HEK293 (cell line): Measurements from ENCODE around the gene OR10H4.
"Not testable (repeated sequence)": the region's sequence is repeated elsewhere in the genome, so short reads cannot be mapped to it uniquely, and the experiment has no call there.

ENCODE experiments used
- CTCF ChIA-PET: fragments of 350-600 bp; formaldehyde crosslinking; extraction: SDS; loops from one replicate; lab custom pipeline; 2021; ENCODE audit warnings: antibody characterized with exemption; lab: Yijun Ruan, JAX
- POLR2A ChIA-PET: fragments of 300-600 bp; formaldehyde crosslinking; extraction: SDS; loops from one replicate; lab custom pipeline; 2020; ENCODE audit warnings: antibody characterized with exemption, inconsistent platforms; lab: Yijun Ruan, JAX
- H3K27ac ChIP-seq: fragments of 200-500 bp; sonication (Bioruptor generic); 2 replicates; pipeline ENCODE4 v1.5.1; 2014; ENCODE audit warnings: low read depth, low read length, control low read depth, inconsistent platforms; ENCODE audit errors: extremely low read depth
- H3K36me3 ChIP-seq, 2 experiments: fragments of 200-500 bp in 1 of 2; sonication (Bioruptor generic) in 1 of 2; 1 replicate in 1 of 2; 2 replicates in 1 of 2; pipeline ENCODE4 v1.5.1; 2014 to 2017; ENCODE audit warnings: inconsistent platforms in 2 of 2, low read length in 2 of 2; ENCODE audit not compliant: control insufficient read depth in 2 of 2, insufficient read depth in 1 of 2
- H3K4me1 ChIP-seq: fragments of 200-500 bp; sonication (Bioruptor generic); 2 replicates; pipeline ENCODE4 v1.5.1; 2014; ENCODE audit warnings: mild to moderate bottlenecking, low read length, inconsistent platforms; ENCODE audit not compliant: control insufficient read depth, insufficient read depth
- H3K4me3 ChIP-seq: 2 replicates; pipeline ENCODE4 v1.5.1; 2011; ENCODE audit warnings: low read depth, mild to moderate bottlenecking, control low read depth, low read length, moderate library complexity
- H3K9me3 ChIP-seq: fragments of 200-500 bp; sonication (Bioruptor generic); 2 replicates; pipeline ENCODE4 v1.5.1; 2014; ENCODE audit warnings: low read depth, low read length, inconsistent platforms; ENCODE audit not compliant: control insufficient read depth, insufficient read depth
- INSM2 ChIP-seq: fragments of 450-650 bp; formaldehyde crosslinking; IDR thresholded peaks from 2 replicates; pipeline ENCODE4 v1.5.1; 2016; ENCODE audit warnings: missing biosample characterization, missing genetic modification characterization
- KLF10 ChIP-seq: fragments of 450-650 bp; IDR thresholded peaks from 2 replicates; pipeline ENCODE4 v1.5.1; 2018; ENCODE audit warnings: missing biosample characterization, mild to moderate bottlenecking, missing genetic modification characterization
- KLF9 ChIP-seq: fragments of 450-650 bp; formaldehyde crosslinking; IDR thresholded peaks from 2 replicates; pipeline ENCODE4 v1.5.1; 2016; ENCODE audit warnings: missing biosample characterization, missing genetic modification characterization, low read depth
- PRDM1 ChIP-seq: fragments of 450-650 bp; formaldehyde crosslinking; IDR thresholded peaks from 2 replicates; pipeline ENCODE4; 2016; ENCODE audit warnings: missing biosample characterization, missing genetic modification characterization
- ZBTB1 ChIP-seq: fragments of 450-650 bp; formaldehyde crosslinking; IDR thresholded peaks from 2 replicates; pipeline ENCODE4 v1.5.1; 2016; ENCODE audit warnings: missing biosample characterization, missing genetic modification characterization
- ZFHX2 ChIP-seq: fragments of 450-650 bp; formaldehyde crosslinking; conservative IDR thresholded peaks from 2 replicates; pipeline ENCODE4 v1.5.1; 2016; ENCODE audit warnings: missing biosample characterization, missing genetic modification characterization
- ZNF132 ChIP-seq: fragments of 450-650 bp; formaldehyde crosslinking; IDR thresholded peaks from 2 replicates; pipeline ENCODE4 v1.5.1; 2017; ENCODE audit warnings: missing biosample characterization, missing genetic modification characterization, borderline replicate concordance
- ZNF169 ChIP-seq: fragments of 450-650 bp; formaldehyde crosslinking; IDR thresholded peaks from 2 replicates; pipeline ENCODE4 v1.5.1; 2016; ENCODE audit warnings: missing biosample characterization, missing genetic modification characterization
- ZNF174 ChIP-seq: fragments of 450-650 bp; formaldehyde crosslinking; IDR thresholded peaks from 2 replicates; pipeline ENCODE4 v1.5.0; 2017; ENCODE audit warnings: missing biosample characterization, mild to moderate bottlenecking, missing genetic modification characterization
- ZNF202 ChIP-seq: fragments of 450-650 bp; formaldehyde crosslinking; IDR thresholded peaks from 2 replicates; pipeline ENCODE4 v1.5.1; 2016; ENCODE audit warnings: missing biosample characterization, missing genetic modification characterization, borderline replicate concordance
- ZNF280C ChIP-seq: fragments of 450-650 bp; formaldehyde crosslinking; IDR thresholded peaks from 2 replicates; pipeline ENCODE4 v1.5.1; 2016; ENCODE audit warnings: missing biosample characterization, missing genetic modification characterization
- ZNF311 ChIP-seq: fragments of 450-650 bp; formaldehyde crosslinking; IDR thresholded peaks from 2 replicates; pipeline ENCODE4 v1.5.1; 2017; ENCODE audit warnings: missing biosample characterization, missing genetic modification characterization, borderline replicate concordance
- ZNF366 ChIP-seq: fragments of 450-650 bp; formaldehyde crosslinking; conservative IDR thresholded peaks from 2 replicates; pipeline ENCODE4 v1.5.1; 2016; ENCODE audit warnings: missing biosample characterization, missing genetic modification characterization
- ZNF391 ChIP-seq: fragments of 450-650 bp; formaldehyde crosslinking; IDR thresholded peaks from 2 replicates; pipeline ENCODE4 v1.5.1; 2016; ENCODE audit warnings: low read depth, missing biosample characterization, missing genetic modification characterization, borderline replicate concordance
- ZNF596 ChIP-seq: fragments of 450-650 bp; IDR thresholded peaks from 2 replicates; pipeline ENCODE4 v1.5.0; 2018; ENCODE audit warnings: missing biosample characterization, mild to moderate bottlenecking, missing genetic modification characterization, moderate library complexity
- ZNF677 ChIP-seq: fragments of 450-650 bp; IDR thresholded peaks from 2 replicates; pipeline ENCODE4 v1.5.0; 2018; ENCODE audit warnings: missing biosample characterization, mild to moderate bottlenecking, missing genetic modification characterization, moderate library complexity
- ZNF837 ChIP-seq: fragments of 450-650 bp; formaldehyde crosslinking; IDR thresholded peaks from 2 replicates; pipeline ENCODE4 v1.5.1; 2016; ENCODE audit warnings: missing biosample characterization, missing genetic modification characterization
- TF ChIP-seq, protein P1 (sequence below): fragments of 450-650 bp; formaldehyde crosslinking; IDR thresholded peaks from 2 replicates; pipeline ENCODE4 v1.5.1; 2016; ENCODE audit warnings: missing biosample characterization, missing genetic modification characterization
- TF ChIP-seq, protein P2 (sequence below): fragments of 450-650 bp; formaldehyde crosslinking; IDR thresholded peaks from 2 replicates; pipeline ENCODE4 v1.5.1; 2017; ENCODE audit warnings: missing biosample characterization, missing genetic modification characterization

OR10H4 gene

DNA sequence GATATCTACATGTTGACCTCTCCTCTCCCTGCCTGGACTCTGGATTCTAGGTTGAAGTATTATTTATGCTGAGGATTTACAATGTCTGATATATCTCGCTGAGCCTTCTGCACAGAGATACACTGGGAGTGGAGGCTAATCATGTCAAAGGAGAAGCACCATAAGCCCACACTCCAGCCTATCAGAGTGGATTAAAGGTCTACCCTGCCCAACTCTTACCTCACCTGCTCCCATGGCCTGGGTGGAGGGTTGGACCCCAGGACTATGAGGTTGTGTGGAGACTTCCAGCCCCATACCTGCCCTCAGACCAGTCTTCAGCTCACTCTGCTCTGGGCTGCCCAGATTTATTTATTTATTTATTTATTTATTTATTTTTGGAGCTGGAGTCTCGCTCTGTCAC, 15.4 kb downstream of the OR10H4 start (continued):
- TF ChIP-seq ZNF132 (no peak), ZNF169 (tag by site-specific recombination) (no peak)

GRCh38 chr19:15971224-15971780, 22.5 kb downstream of the OR10H4 start:
- Histone ChIP-seq H3K4me1 (no peaks in the 10 kb centered on the region), H3K4me3 (no peak overlapping the region), H3K27ac (no peak overlapping the region), H3K36me3 (no peaks in the 10 kb centered on the region), H3K9me3 (no peaks in the 10 kb centered on the region)
- no peak for TF ChIP-seq KLF9 (tag by site-specific recombination)
- no peak for TF ChIP-seq ZNF837
- no peak for TF ChIP-seq ZNF311 (tag by site-specific recombination)
- TF ChIP-seq ZNF174 (tag by site-specific recombination), result no peak
- TF ChIP-seq, protein P1, sequence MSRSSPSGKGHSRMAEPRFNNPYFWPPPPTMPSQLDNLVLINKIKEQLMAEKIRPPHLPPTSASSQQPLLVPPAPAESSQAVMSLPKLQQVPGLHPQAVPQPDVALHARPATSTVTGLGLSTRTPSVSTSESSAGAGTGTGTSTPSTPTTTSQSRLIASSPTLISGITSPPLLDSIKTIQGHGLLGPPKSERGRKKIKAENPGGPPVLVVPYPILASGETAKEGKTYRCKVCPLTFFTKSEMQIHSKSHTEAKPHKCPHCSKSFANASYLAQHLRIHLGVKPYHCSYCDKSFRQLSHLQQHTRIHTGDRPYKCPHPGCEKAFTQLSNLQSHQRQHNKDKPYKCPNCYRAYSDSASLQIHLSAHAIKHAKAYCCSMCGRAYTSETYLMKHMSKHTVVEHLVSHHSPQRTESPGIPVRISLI, result no peak
- TF ChIP-seq ZNF677, result no peak
- no peak for TF ChIP-seq INSM2
- no peak for TF ChIP-seq KLF10 (tag by site-specific recombination)
- TF ChIP-seq ZNF280C (tag by site-specific recombination), result no peak
- TF ChIP-seq ZNF391 (tag by site-specific recombination), result no peak
- TF ChIP-seq ZBTB1 (tag by site-specific recombination), result no peak
- TF ChIP-seq ZNF132, result no peak
- TF ChIP-seq ZNF202 (tag by site-specific recombination), result no peak
- TF ChIP-seq, protein P2, sequence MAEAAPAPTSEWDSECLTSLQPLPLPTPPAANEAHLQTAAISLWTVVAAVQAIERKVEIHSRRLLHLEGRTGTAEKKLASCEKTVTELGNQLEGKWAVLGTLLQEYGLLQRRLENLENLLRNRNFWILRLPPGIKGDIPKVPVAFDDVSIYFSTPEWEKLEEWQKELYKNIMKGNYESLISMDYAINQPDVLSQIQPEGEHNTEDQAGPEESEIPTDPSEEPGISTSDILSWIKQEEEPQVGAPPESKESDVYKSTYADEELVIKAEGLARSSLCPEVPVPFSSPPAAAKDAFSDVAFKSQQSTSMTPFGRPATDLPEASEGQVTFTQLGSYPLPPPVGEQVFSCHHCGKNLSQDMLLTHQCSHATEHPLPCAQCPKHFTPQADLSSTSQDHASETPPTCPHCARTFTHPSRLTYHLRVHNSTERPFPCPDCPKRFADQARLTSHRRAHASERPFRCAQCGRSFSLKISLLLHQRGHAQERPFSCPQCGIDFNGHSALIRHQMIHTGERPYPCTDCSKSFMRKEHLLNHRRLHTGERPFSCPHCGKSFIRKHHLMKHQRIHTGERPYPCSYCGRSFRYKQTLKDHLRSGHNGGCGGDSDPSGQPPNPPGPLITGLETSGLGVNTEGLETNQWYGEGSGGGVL, result no peak
- TF ChIP-seq ZFHX2 (tag by site-specific recombination), result no peak
- CTCF ChIA-PET, result interaction anchor here (0.5 to 1.3 kb wide), 2 partner anchors 11 to 156 kb away, joined by 3 to 9 read pairs; partner anchors contain the start of gene OR10H1
- POLR2A ChIA-PET, result no interaction called here

DNA sequence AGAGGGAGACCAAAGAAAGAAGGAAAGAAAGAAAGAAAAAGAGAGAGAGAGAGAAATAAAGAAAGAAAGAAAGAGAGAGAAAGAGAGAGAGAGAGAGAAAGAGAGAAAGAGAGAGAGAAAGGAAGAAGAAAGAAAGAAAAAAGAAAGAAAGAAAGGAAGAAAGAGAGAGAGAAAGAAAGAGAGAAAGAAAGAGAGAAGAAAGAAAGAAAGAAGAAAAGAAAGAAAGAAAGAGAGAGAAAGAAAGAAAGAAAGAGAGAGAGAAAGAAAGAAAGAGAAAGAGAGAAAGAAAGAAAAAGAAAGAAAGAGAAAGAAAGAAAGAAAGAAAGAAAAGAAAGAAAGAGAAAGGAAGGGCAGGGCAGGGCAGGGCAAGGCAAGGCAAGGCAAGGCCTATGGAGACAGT, 23.2 kb downstream of the OR10H4 start:
- TF ChIP-seq ZNF596 (tag by site-specific recombination) (peak; percentile 55; the same call in 1 of the 2 replicates), ZNF366 (tag by site-specific recombination) (peak; percentile 83), PRDM1 (tag by site-specific recombination) (peak; percentile 70)
- H3K4me1 ChIP-seq, H3K9me3 ChIP-seq, H3K27ac ChIP-seq, H3K36me3 ChIP-seq, H3K4me3 ChIP-seq, POLR2A ChIA-PET: not testable (repeated sequence)
- CTCF ChIA-PET, result interaction anchor here (1.3 kb wide), 1 partner anchor 10 kb away, joined by 9 read pairs; no protein-coding TSS in a partner anchor
